Prostate gland (tissue), 2 donors: ENCODE results near the gene WRNIP1.

Experiments used
- CTCF ChIP-seq, 4 experiments: fragments of 200-600 bp in 2 of 4; fragments of 450-650 bp in 2 of 4; sonication (generic) in 2 of 4; IDR thresholded peaks; 1 replicate in 3 of 4; 2 replicates in 1 of 4; pipeline ENCODE4 v1.5.1; 2016 to 2019; ENCODE audit warnings: antibody characterized with exemption in 4 of 4, mild to moderate bottlenecking in 2 of 4, moderate library complexity in 2 of 4
- POLR2A ChIP-seq: fragments of 450-650 bp; IDR thresholded peaks from one replicate; pipeline ENCODE4 v1.6.1; 2016; ENCODE audit warnings: antibody characterized with exemption, mild to moderate bottlenecking
- POLR2AphosphoS5 ChIP-seq: sonication (generic); formaldehyde crosslinking; IDR thresholded peaks from one replicate; pipeline ENCODE4 v1.6.1; 2017; ENCODE audit warnings: antibody characterized with exemption

- no peak for TF ChIP-seq CTCF (IDR thresholded peaks at IDR 0.05)
- TF ChIP-seq POLR2A: no peak
- no peak for TF ChIP-seq POLR2AphosphoS5
Measured at GRCh38 chr6:2730353-2731107, 34.7 kb upstream of the WRNIP1 start.
